Kidney tubule cell (primary cell): Measurements from ENCODE around the gene NTF4.

Experiments used
- DNase-seq: peaks from one replicate; pipeline ENCODE4 v3.0.0-alpha.2; 2018; ENCODE audit warnings: low spot score

NTF4 gene

DNA sequence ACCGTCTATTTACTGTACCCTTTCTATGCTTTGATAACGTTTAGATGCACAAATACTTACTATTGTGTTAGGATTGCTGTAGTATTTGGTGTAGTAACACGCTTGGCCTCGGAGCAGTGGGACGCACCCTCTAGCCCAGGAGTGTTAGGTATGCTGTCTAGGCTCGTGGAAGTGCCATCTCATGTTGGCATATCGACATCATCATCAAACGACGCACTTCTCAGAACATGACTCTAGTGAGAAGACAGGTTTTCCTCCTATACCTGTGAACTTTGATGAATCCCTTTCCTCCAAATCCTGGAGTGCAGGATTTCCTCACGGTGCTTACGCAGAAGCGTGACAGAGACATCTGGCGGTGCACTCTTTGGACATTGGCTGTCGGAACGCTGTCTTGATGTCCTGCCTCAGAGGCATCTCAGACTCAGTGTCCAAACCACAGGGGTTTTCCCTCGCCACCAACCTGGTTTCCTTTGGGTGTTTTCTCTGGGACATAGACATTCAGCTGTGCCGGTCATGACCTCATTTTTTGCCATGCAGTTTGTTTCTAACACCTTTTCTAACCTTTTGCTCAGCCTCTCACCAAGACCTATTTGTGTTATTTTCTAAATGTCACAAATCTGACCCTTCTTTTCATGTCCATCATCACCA lies 26.9 kb upstream of the NTF4 start:
- no peak for DNase-seq

DNA sequence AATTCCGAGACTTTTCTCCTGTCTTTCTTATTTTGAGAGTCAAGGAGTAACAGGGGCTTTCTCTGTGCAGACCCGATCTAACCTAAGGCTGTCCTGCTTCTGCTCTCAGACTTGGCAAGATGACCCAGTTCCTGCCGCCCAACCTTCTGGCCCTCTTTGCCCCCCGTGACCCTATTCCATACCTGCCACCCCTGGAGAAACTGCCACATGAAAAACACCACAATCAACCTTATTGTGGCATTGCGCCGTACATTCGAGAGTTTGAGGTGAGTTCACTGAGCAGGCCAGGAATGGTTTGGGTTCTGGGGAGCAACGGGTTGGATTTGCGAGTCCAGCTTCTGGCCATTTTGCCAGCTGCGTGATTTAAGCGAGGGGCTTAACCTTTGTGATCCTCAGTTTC lies 21.7 kb upstream of the NTF4 start:
- no peak for DNase-seq

DNA sequence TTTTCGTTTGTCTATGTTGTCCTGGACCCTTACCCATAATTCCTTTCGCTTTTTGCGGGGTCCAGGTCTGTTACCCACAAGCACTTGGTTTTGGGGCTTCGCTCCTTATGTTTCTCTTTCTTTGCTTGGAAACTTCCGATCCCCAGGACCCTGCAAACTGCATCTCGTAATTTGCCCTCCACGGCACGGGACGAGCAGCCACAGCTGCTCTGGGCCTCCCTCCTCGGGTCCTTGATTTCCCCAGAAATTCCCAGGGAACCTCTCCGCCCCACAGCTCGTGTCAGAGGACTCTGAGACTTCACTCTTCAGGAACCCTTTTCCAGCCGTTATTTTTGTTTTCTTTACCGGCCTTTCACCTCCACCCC lies 21.2 kb upstream of the NTF4 start:
- no peak for DNase-seq

DNA sequence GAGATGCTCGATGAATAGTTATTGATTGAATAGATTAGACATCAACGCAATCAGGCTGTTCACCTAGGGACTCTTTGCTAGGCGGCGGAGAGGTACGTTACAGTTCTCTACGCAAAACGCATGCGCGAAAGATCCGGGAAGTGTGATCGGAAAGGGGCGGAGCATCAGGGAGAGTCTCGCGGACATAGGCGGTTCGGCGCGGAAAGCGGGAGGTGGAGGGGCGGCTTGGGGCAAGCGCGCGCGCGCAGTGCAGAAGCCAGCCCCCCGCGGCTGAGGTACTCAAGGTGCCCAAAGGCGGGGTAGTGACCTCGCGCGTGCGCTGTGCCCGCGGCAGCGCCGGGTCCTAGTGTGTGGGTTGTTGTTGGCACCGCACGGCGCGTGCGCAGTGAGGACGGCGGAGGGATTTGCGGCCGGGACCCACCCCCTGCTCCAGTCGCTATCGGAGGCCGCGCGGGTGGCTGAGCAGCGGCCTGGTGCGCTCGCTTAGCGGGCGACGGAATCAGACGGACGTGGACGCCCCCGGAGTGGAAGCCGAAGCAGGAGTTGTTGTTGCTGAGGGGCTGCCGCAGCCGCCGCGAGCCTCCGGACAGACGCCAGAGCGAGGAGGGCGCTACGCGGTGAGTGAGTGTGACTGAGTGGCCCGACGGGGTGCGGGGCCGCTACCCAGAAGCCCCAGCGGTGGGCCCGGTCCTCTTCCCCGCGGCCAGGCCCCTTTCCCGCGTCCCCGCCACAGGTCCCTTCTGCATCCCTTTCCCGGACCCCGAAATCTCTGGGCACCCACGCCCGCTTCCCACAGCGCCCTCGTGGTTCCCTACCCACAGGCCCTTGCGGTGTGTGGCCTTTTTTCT lies 20.6 kb upstream of the NTF4 start, which contains the start of gene SNRNP70:
SNRNP70 (plus strand) TSS at position 432 of the 848 bp plus-strand sequence. CDS start 964 bp downstream, outside the sequence.
- peak; percentile 100 for DNase-seq

DNA sequence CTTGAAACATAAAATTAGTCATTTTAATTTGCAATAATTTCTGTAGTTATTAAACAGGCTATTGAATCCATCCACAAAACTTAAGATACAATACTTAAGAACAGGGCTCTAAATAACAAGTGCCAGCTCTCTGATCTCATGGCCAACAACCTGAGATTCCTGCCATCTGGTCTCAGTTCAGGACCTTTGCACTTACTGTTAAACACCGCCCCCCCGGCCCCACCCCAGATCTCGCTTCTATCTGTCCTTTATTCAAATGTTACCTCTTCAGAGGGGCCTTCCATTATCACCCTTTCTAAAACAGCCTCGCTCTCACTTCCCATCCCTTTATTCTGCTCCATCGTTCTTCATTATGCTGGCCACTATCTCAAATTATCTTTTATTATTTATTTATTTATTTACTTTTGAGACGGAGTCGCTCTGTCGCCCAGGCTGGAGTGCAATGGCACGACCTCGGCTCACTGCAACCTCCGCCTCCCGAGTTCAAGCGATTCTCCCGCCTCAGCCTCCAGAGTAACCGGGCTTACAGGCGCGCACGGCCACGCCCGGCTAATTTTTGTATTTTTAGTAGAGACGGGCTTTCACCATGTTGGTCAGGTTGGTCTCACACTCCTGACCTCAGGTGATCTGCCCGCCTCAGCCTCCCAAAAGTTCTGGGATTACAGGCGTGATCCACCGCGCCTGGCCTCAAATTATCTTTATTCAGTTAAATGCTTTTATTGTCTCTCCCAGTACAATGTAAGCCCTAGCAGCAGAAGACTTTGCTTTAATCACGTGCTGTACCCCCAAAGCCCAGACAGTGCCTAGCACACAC lies 19.8 kb upstream of the NTF4 start:
- DNase-seq, result no peak

DNA sequence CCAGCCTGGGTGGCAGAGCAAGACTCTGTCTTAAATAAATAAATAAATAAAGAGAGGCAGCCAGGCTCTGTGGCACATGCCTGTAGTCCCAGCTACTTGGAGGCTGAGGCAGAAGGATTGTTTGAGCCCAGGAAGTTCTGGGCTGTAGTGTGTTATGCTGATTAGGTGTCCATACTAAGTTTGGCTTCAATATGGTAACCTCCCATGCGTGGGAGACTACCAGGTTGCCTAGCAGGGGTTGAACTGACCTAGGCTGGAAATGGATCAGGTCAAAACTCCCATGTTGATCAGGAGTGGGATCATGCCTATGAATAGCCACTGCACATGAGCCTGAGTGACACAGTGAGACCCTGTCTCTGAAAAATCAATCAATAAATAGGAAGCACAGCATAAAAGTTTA lies 16.7 kb upstream of the NTF4 start:
- DNase-seq, result no peak

DNA sequence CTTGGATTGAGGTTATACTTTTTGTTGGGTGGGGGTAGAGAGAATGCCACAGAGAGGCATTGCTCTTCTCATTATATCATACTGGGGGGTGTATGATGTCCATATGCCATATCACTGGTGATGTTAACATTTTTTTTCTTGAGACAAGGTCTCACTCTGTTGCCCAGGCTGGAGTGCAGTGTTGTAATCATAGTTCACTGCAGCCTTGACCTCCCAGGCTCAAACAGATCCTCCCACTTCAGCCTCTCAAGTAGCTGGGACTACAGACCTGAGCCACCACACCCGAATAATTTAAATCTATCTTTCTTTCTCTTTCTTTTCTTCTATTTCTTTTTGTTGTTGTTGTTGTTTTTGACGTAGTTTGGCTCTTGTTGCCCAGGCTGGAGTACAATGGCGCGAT lies 15.8 kb upstream of the NTF4 start:
- DNase-seq, result no peak

DNA sequence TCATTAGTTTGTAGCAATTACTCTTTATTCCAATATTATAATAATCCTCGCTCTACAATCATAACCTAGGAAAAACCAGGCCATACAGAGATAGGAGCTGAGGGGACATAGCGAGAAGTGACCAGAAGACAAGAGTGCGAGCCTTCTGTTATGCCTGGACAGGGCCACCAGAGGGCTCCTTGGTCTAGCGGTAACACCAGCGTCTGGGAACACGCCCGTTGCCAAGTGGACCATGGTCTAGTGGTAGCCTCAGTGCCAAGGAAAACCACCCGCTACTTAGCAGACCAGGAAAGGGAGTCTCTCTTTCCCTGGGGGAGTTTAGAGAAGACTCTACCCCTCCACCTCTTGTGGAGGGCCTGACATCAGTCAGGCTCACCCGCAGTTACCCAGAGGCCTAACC lies 10.3 kb upstream of the NTF4 start:
- peak; percentile 65 for DNase-seq

DNA sequence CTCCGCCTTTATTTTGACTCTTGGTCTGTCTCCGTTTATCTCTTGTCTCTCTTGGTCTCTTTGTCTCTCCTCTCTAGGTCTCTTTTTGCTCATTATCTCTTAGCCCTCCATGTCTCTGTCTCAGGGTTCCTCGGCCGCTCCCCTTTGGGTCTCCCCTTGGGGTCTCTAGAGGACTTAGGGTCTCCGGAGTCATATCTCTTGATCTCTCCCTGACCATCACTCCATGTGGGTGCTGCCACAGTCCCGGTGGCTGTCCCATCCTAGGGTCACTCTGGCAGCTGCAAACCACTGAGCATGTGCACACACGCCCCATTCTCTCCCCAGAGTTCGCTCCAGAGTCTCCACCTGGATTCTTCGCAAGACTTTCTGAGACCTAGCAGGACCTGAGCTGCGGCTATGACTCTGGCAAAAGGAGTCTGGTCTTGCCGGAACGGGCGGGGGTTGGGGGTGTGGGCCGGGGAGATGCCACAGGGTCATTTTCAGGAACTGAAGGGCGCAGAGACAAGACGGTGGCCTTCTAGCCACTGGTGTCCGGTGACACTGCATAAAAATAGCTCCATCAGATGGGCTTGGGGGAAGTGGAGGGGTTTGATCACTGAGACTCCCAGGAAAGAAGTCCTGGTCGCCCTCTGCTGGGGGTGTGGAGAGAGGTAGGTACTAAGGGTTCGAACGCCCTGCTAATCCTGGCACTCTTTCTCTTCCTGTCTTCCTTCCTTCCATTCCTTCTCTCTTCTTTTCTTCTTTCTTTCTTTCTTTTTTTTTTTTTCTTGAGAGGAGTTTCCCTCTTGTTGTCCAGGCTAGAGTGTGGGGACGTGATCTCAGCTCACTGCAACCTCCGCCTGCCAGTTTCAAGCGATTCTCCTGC lies 9.1 kb upstream of the NTF4 start:
- DNase-seq, result peak; percentile 32

DNA sequence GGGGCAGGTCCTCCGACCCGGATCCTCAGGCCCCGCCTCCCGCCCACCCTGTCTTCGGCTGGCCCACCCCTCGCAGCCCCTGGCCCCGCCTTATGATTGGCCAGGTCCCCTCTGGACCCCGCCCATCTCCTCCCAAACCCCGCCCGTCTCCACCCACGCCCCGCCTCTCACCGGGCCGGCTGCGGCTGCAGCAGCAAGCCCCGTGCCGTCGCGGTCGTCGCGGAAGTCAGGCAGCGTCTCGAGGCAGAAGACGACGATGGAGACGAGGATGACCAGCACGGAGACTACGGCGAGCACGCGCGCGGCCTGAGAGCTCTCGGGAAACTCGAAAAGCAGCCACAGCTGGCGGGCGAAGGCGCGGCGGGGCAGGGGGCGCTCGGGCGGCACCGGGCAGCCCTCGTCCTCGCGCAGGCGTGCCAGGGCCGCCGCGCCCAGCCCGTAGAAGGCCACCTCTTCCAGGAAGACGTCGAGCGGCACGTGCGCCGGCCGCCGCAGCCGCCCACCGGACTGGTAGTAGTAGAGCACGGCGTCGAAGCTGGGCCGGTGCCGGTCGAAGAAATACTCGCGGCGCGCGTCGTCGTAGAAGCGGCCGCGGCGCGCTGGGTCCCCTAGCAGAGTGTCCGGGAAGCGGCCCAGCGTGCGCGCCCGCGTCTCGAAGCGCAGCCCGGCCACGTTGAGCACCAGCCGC lies 7.4 kb upstream of the NTF4 start:
- no peak for DNase-seq

DNA sequence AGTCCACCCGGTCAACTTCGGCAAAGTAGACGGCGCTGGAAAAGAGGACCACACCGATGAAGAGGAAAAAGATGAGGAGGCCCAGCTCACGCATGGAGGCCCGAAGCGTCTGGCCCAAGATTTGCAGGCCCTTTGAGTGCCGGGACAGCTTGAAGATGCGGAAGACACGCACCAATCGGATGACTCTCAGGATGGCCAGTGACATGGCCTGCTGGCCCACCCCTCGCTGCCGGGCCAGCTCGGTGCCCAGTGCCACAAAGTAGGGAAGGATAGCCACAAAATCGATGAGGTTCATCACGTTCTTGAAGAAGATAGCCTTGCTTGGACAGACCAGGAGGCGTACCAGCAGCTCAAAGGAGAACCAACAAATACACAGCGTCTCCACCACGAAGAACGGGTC lies 5.8 kb upstream of the NTF4 start:
- DNase-seq, result no peak

DNA sequence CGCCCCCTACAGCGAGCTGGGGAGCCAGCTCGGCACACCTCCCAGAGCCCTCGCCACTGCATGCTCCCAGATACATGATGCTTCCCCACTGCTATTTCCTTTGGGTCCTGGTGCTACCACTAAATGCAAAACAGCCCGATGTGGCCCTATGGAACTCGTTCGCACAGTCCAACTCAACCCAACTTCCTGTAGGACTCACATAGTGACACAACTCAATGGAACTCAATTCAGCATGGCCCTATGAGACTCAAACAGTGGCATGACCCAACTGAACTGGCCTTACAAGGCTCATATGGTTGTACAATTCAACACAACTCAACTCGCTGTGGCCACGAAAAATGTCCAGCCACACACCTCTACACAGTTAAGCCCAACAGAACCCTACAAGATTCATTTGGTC lies 4.4 kb upstream of the NTF4 start:
- DNase-seq, result no peak

DNA sequence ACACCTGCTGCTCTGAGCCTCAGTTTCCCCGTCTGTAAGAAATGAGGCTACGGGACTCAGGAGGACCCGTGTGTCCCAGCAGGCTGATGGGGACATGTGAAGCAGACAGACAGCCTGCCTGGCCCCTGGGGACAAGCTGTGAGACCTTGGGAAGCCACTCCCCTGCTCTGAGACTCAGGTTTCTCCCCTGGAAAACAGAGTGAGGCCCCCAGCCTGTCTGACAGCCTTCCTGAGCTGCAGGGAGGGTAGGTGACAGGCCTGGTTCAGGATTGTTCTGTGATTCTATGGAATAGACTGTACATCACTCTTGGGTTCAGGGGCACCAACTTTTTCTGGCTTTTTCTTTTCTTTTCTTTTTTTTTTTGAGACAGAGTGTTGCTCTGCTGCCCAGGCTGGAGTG lies 2.9 kb upstream of the NTF4 start:
- DNase-seq, result no peak

DNA sequence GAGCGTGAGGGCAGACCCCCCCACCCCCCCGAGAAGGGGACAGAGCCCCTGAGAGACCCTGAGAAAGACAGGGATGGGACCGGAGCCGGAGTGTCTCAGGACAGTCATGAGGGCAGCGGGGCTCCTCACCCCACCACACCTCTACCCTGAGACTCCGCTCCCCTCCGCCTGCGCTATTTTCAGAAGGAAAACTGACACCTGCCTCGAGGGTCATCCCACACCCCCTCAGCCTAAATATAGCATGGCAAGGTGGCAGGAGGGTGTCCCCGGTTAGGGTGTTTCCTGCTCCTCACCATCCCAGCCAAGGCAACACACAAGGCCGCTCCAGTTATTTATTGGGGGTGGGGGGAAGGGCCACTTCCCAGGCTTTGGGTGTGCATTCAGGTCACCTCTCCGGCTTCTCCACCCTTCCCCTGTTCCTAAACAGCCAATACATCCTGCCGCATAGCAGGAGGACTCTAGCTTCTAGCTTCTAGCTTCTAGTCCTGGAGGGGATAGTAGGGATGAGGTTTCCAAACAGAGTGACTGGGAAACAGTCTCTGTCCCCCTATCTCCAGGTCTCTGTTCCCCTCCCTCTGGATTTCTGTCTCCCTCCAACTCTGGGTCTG lies 1.4 kb upstream of the NTF4 start:
- no peak for DNase-seq

DNA sequence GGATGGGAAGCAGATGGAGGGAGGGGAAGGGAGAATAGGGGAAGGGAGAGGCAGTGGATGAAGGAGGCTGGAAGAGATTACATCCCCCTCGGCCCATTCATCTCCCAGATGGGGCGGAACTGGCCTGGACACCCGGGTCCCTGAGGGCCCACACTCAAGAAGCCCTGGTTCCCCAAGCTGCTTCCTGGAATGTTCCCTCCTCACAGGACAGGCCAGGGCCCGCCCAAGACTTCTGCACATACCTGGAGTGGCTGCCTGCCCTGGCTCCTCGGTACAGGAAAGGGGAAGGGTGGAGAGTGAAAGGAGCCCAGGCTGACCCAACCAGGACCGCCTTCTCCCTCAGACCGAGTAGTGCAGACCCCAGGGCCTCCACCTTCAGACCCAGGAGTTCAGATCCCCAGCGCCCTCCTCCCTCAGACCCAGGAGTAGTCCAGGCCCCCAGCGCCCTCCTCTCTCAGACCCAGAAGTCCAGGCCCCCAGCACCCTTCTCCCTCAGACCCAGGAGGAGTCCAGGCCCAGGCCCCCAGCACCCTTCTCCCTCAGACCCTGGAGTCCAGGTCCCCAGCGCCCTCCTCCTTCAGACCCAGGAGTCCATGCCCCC lies 489 bp downstream of the NTF4 start:
- no peak for DNase-seq

DNA sequence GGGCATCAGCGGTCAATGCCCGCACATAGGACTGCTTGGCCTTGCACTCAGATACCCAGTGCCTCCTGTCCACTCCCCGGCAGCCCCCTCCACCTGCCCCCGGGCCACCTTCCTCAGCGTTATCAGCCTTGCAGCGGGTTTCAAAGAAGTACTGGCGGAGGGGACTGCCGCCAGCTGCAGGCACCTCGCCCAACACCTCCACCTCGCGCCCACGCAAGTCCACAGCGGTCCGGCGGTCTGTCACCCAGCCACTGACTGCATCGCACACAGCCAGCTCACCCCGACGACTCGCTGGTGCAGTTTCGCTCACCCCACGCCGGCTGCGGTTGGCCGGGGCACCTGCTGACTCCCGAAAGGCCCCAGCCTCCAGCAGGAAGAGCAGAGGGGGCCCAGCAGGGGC lies 3.2 kb downstream of the NTF4 start:
- DNase-seq, result no peak

DNA sequence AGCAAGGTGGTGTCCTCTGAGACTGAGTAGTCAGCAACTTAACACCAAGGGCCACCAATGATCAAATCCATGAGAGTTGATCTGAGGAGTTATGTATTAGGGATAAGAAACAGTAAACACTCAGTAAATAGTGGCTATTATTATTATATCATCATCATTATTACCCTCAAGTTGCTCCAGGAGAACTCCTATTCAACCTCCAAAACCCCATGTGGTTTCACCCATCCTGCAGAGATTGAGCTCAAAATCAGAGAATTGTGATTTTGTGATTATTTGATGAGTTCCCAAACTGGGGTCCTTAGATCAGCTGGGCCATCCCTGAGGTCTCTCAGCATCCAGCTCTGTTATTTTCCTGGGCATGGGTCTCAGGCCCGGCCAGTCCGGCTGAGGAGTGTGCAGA lies 3.6 kb downstream of the NTF4 start:
- DNase-seq, result no peak

DNA sequence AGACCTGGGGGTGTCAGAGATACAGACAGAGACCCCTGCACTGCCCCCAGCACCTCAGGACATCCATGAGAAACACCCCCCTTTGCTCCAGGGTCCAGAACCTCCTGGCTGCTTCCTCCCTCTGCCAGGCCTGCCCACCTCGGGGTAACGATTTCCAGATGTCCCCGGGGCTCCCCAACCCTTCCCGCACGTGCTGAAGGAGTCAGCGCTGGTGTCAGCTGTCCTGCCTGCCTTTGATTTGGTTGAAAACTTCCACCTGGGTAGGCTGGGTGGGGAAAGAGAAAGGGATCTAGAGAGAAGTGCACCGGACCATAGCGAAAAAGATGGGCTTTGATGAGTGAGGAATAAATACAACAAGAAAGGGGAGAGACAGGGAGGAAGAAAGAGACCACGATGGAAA lies 5.6 kb downstream of the NTF4 start:
- no peak for DNase-seq

DNA sequence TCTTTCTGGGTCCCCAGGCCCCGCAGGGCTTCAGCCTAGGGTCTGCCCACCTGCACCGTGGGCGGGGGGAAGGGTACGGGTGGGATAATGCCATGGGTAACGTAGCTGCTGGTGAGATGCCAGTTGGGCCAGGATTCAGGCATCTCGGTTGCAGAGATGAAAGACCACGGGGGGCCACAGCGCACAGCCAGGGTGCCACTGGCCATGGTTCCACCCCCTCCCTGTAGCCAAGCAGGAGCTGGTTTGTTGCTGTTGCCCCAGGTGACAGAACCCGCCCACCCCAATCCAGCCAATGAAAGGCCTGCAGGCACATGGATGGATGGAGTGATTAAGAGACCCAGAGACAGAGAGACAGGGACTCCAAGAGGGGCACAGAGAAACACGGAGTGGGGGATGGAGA lies 6.1 kb downstream of the NTF4 start:
- DNase-seq, result peak; percentile 21

DNA sequence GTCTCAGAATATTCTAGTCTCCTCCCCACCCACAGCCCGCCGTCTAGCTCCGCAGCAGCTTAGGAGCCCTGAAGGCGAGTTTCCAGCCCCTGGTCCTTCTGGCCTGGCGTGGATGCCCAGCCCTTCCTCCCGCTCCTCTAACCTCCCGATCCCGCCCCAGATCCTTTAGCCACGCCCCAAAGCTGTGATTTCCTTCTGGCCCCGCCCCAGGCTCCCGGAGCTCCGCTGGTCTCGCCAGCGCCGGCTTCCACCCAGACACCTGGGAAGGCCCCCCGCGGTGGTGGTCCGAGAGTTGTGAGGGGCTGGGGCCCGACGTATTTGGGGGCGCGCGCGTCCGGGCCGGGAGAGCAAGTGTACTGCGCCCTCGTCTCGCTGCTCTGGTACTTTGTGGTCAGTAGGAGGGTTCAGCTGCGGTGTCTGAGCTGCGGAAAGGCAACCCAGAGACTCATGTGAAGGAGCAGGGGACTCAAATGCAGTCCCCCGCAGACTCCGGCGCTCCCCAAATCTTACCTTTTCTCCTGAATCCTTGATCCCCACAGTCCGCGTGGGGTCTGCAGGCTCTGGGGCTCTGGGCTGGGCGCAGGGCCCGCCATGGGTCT lies 6.9 kb downstream of the NTF4 start, which contains the start of gene CGB7:
CGB7 (minus strand) TSS at position 114 of the 599 bp plus-strand sequence. CDS start 2,374 bp downstream, outside the sequence.
- peak; percentile 64 for DNase-seq
